Activated CD8-positive, alpha-beta memory T cell treated with anti-CD3 and anti-CD28 coated beads, Interleukin-2, amount 50 U/mL, for 1 hour (primary cell): ENCODE measurements around the gene TEAD2.
A peak's percentile ranks its signal among the peaks of the same experiment; 100 is the strongest.
"Not testable (repeated sequence)": the region's sequence is repeated elsewhere in the genome, so short reads cannot be mapped to it uniquely, and the experiment has no call there.

ENCODE experiments used
- DNase-seq: peaks from one replicate; pipeline ENCODE4 v3.0.0-alpha.2; 2020; ENCODE audit errors: extremely low read depth

TEAD2 gene

DNA sequence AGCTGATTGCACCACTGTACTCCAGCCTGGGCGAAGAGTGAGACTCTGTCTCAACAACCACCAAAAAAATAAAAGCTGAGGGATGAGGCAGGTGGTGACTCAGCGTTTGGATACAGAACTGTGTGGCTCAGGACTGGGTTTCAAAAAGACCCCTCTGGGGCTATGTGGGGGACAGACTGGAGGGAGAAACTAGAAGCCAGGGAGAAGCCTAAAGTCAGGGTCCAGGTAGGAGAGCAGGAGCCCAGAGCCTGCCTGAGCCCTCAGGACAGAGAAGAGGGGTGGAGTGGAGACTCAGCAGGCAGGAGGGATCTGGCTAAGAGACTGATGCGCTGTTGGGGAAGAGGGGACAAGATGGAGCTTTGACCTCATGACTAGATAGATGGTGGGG is 28.8 kb downstream of the TEAD2 start:
- DNase-seq, result no peak

DNA sequence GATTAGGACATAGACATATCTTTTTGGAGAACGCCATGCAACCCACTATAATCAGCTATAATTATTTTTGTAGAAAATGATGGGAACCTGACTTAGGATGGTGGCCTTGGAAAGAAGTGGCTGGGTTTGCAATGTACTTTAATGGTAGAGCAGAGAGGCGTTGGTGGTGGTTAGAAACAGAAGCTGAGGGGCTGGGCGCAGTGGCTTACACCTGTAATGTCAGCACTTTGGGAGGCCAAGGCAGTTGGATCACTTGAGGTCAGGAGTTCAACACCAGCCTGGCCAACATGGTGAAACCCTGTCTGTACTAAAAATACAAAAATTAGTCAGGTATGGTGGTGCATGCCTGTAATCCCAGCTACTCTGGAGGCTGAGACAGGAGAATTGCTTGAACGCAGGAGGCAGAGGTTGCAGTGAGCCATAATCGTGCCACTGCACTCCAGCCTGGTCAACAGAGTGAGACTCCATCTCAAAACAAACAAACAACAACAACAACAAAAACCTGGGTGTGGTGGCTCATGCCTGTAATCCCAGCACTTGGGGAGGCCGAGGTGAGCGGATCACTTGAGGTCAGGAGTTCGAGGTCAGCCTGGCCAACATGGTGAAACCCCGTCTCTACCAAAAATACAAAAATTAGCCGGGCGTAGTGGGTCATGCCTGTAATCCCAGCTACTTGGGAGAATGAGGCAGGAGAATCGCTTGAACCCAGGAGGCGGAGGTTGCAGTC is 29.4 kb downstream of the TEAD2 start:
- not testable (repeated sequence) for DNase-seq

DNA sequence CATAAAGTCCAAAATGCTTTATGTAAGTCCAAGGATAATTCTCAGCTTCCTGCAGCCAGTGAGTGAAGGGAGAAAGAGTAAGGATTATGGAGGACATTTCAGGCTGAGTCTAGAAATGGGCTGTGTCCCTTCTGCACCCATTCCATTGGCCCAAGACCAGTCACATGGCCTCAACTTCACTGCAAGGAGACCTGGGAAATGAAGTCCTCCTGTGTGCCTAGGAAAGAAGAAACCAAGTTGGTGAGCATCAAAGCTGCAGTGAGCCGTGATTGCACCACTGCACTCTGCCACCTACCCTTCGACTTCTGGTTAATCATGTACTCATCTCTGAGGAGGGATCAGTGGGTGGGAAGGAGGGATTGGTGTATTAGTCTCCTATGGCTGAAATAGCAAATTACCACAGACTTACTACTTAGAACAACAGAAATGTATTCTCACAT is 30.6 kb downstream of the TEAD2 start:
- DNase-seq, result no peak

DNA sequence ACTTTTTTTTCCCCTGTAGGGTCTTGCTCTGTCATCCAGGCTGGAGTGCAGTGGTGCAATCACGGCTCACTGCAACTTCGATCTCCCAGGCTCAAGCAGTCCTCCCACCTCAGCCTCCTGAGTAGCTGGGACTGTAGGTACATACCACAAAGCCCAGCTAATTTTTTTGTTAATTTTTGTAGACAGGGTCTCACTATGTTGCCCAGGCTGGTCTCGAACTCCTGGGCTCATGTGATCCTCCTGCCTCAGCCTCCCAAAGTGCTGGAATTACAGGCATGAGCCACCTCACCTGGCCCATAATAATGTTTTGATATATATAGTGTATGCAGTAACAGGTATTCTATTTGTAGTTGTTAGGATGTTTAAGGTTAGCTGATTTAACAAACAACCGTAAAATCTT is 31.0 kb downstream of the TEAD2 start:
- DNase-seq, result not testable (repeated sequence)

DNA sequence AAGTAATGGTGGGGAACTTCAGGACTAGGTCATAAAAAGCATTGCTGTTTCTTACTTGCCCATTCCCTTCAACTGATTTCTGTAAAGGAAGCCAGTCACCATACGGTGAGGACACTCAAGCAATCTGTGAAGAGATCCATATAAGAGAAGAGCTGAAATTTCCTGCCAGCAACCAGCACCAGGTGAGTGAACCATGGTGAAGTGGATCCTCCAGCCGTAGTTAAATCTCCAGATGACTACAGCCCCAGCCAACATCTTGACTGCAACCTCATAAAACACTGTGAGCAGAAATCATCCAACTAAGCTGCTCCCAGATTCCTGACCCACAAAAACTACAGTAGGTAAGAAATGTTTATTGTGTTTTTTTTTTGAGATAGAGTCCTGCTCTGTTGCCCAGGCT is 33.5 kb downstream of the TEAD2 start:
- no peak for DNase-seq

DNA sequence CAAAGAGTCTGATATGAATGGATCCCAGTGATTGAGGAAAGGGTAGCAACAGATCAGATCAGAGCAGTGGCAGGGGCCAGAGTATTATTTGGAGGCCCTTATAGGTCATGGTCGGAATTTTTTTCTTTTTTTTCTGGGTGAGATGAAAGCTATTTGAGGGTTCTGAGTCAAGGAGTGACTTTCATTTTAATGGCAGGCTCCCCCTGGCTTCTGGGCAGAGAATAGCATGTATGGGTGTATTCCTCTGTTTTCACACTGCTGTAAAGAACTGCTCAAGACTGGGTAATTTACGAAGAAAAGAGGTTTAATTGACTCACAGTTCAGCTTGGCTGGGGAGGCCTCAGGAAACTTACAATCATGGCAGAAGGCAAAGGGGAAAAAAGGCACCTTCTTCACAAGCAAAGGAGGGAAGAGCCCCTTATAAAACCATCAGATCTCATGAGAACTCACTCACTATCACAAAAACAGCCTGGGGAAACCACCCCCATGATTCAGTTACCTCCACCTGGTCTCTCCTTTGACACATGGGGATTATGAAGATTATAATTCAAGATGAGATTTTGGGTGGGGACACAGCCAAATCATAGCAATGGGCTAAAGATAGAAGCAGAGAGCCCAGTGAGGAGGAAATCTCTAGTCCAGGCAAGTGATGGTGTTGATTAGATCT is 34.2 kb downstream of the TEAD2 start:
- no peak for DNase-seq

DNA sequence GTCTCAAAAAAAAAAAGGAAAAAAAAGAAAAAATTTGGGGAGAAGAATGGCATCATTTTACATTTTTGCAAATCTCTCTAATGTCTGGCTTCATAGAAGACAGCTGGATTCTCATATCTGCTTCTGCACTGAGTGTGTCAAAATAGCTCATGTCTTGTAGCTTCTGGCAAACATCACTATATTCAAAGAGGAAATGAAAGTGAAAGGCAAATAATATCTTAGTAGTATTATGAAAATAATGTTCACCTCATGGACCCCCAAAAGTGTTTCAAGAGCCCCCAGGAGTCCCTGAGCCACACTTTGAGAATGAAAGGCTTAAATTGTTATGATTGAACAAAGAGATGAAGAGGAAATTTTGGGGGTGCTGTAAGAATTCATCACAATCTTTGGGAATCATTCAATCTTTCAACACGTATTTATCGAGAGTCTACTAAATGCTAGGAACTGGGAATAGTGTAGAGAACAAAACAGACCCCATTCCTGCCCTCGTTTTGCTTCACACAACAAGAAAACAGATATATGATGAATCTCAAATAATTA is 36.0 kb downstream of the TEAD2 start:
- DNase-seq, result no peak

DNA sequence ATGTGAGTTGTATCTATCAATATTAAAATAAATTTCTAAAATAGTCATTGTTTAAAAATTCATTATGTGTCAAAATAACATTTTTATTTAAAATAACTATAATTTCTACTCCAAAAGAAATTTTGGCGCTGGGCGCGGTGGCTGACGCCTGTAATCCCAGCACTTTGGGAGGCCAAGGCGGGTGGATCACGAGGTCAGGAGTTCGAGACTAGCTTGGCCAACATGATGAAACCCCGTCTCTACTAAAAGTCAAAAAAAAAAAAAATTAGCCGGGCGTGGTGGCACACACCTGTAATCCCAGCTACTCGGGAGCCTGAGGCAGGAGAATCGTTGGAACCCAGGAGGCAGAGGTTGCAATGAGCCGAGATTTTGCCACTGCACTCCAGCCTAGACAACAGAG is 36.5 kb downstream of the TEAD2 start:
- not testable (repeated sequence) for DNase-seq

DNA sequence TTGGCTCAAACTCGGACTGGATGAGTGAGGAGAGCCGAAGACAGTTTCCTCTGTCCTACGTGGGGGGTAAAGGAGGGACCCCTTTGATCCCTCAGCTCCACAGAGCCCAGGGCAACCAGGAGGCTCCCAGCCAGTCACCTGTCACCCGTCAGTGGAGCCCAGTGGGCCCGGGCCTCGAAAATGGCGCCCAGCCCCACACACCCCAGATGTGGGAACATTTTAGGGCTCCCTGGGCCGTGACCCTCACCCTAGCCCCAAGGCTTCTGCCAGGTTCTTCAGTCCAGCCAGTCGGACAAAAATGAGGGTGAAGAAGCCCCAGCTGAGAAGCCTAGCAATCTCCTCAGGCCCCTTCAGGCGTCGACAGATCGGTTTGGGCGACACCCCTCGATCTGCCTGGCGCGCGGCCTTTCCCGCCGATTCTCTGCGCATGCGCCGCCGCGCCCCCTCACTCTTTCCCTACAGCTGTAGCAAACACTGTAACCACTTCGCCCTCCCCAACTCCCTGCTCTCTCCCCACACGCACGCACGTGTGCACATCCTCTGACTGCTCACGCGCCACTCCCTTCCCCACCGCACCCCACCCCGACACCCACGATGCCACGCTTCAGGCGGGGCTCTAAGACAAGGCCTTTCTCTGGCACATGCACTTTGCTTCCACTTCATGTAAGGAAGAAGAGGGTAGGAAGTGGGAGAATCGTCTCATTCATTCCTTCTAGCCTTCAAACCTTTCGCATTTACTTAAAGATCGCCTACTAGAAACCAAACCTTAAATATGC is 37.2 kb downstream of the TEAD2 start, which contains the start of gene SLC6A16:
TSS of gene SLC6A16 (minus strand) at position 391 of the 776 bp plus-strand sequence. CDS start 13,844 bp downstream, outside the sequence.
- DNase-seq, result no peak

DNA sequence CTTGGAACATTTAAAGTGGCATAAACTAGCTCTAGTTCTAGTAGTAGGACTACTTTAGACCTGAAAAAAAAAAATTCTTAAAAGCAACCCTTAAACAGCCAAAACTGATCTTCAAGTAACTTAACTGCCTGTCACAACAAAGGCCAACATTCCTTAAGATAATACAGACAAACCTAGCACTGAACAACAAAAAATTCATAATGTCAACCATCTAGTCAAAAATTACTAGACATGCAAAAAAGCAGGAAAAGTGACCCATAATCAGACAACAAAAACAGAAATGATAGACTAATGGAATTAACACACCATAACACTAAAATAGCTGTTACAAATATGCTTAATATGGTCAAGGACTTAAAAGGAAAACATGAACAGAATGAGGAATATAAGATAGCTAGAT is 43.9 kb downstream of the TEAD2 start:
- DNase-seq, result no peak

DNA sequence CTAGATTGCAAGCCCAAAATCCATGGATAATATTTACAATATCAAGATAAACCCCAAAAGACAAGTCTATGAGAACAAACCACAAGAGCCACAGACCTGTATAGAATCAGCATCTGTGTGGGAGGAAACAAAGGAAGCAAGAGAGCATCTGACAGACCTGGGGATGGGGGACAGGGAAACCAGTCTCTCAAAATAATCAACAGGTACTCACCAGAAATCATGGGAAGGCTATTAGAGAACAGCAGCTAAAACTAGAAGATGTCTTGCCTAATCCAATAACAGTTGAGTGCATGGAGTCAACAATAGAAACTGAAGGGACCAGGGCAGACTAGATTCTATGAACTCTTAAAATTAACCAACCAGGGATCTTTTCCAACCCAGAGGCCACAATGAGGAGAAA is 45.9 kb downstream of the TEAD2 start:
- DNase-seq, result no peak

DNA sequence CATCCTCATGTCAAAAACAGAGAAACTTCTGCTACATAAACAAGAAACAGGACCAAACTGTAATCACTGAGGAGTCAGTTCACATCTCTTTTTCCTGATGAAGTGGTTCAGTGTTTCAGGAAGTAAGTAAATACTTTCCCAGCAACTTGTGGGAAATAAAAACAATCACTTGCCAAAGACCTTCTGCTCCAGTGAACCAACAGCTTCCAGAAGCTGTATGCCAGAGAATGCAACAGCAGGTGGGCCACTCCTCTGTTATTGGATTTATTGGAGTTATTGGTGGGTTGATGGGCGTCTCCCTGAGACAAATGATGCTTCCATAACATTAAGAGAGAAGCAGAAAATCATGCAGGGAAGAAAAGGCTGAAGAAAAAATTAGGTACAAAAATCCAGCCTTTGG is 47.1 kb downstream of the TEAD2 start:
- DNase-seq, result no peak

DNA sequence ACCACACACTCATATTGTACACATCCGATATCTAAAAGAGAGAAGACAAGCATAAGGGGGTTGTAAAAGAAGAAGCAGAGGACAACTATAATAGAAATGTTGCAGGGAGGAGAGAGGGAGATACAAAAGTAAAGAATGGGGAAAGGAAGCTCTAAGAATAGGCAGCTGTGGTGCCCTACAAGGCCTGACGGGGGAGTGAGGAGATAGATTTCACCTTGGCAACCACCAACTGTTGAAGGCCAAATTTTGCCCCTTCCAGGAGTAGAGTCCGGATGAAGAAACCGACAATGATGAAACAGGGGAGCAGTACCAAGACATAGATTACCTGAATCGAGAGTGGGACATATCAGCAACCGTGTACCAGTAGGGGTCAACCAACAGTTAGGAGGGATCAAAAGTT is 53.1 kb downstream of the TEAD2 start:
- no peak for DNase-seq

DNA sequence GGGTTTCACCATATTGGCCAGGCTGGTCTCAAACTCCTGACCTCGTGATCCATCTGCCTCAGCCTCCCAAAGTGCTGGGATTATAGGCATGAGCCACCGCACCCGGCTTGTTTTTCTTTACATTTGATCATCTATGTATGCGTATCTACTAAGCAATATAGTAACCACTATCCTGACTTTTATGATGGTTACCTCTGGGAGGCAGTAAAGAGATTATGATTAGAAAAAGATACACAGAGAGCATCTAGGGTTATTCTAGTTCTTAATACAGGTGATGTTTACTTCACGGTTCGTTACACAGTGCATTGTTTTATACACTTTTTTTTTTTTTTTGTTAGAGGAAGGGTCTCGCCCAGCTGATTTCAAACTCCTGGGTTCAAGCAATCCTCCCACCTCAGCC is 55.5 kb downstream of the TEAD2 start:
- DNase-seq, result not testable (repeated sequence)

DNA sequence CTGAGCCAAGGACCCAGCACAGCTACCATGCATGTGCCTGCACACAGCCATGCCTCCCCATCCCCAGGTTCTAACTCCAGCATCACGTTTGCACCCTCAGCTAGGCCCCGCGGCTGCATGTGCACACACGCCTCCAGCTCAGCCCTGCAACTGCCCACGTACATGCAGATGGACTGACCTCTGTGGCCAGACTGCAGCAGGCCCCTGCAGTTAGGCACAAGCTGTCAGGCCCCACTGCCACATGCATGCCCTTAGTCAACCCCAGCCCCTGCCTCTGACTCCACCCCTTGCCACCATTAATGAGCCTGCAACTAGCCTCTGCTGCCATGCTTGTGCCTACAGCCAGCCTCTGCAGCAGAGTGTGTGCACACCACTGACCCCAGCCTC is 60.4 kb downstream of the TEAD2 start:
- no peak for DNase-seq

DNA sequence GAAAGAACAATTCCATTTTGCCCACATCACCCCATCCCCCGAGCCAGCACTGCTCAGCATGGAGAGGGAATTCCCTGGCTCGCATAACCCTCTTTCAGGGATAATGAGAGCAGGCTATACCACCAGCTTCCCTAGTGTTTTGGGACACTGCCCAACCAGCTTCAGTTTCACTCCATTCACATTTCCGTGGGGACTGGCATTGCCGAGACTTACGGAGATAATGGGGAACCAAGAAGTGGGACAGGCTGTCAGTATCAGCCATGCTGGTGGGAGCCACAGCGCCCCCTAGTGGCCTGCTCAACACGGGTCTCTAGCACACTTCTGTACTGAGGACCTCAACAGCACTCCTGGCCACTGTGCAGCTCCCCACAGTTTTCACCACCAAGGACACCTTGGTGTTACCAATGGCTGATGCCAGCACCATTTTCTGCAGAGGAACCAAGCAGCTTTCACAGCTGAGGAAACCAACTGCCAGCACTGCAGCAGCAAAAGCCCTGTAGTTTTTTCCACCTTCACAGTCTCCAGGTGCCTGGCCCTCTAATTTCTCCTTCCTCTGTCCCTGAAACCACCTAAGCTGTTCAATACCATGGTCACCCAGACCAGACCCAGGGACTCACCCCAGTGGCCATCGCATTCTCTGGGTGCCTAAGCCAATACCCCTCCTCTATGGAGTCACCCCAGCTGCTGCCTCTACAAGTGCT is 60.9 kb downstream of the TEAD2 start:
- peak; percentile 34 for DNase-seq

DNA sequence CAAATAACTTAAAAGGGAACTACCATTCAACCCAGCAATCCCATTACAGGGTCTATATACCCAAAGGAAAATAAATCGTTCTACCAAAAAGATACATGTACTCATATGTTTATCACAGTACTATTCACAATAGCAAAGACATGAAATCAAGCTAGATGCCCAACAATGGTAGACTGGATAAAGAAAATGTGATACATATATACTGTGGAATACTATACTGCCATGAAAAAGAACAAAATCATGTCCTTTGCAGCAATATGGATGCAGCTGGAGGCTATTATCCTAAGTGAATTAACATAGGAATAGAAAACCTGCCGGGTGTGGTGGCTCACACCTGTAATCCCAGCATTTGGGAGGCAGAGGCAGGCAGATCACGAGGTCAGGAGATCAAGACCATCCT is 63.6 kb downstream of the TEAD2 start:
- not testable (repeated sequence) for DNase-seq

DNA sequence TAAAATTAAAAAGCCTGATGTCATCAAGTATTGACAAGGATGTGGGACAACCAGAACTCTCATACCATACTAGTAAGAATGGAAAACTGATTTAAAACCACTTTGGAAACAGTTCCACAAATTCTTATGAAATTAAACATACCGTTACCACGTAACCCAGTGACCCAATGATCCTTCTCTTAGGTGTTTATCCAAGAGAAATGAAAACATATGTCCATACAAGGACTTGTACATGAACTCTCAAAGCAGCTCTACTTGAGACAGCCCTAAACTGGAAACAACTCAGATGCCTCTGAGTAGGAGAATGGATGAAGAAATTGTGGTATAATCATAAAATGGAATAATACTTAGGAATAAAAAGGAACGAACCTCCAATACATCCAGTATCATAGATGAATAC is 64.8 kb downstream of the TEAD2 start:
- no peak for DNase-seq

DNA sequence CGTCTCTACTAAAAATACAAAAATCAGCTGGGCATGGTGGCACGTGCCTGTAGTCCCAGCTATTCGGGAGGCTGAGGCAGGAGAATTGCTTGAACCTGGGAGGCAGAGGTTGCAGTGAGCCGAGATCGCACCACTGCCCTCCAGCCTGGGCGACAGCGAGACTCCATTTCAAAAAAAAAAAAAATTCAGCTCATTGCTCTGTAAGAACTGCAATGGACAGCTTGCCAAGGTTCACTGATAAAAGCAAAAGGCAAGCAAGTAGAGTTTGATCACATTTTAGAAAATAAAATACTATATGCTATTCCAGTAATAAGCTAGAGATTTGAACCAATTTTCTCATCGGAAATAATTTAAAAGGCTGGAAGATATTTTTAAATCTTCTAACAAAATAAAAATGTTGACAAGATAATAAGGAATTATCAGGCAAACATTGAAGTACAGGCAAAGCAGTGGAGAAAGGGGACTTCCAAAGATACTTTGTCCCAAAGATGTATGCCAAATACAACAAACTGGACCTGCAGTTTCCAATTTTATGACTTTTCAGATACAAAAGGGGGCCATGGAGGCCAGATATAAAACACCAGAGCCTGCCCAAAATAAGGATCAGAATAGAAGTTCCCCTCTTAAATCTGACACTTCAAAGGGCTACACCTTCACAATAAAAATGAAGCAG is 66.9 kb downstream of the TEAD2 start:
- DNase-seq, result no peak

DNA sequence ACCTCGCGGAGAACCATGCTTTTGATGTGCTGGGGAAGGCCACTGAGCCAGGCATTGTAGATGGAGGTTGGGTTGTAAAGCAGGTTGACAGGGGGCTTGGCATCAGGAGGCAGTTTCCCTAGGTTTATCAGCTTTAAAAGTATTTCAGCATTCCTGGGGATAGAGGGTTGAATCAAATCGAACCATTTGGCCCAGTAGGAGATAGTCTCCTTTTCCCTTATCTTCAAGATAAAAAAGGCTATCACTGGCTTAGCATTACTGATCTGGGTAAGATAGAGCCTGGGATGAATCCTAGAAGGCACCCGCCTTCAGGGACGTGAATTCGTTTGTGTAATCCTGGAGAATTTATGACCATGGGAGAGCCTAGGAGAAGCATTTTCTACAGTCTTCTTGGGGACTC is 67.8 kb downstream of the TEAD2 start:
- no peak for DNase-seq
